ENCODE data around the gene PRKCH. TPM values are rescaled to one million over a fixed set of nuclear protein-coding genes. Genes with fewer than 3 reads are reported as not detected.

Gene PRKCH
- total RNA-seq, 2 donors from 2014 or later: 27.6 to 33.9 TPM

GRCh38 chr14:61557854-61558253 lies 236.5 kb downstream of the PRKCH start:
- Histone ChIP-seq H3K4me1 (replicated peaks) (peaks cover 4% of the 10 kb centered on the region), H3K36me3 (no peaks in the 10 kb centered on the region), H3K9me3 (no peaks in the 10 kb centered on the region), H3K4me3 (no peak overlapping the region), H3K27ac (no peak overlapping the region), H3K27me3 (replicated peaks; ENCODE audit: insufficient read depth) (no peaks in the 10 kb centered on the region)
- 98% methylated on average over 5 of the region's 5 CpGs for WGBS
- DNase-seq (ENCODE audit: low spot score): no peak
- intact Hi-C loops (cut with DNase I): no loop called here
- TF ChIP-seq POLR2AphosphoS5 (IDR thresholded peaks at IDR 0.05) (no peak), POLR2A (IDR thresholded peaks at IDR 0.05) (no peak), CTCF (IDR thresholded peaks at IDR 0.05) (no peak)

- Histone ChIP-seq H3K27ac (no peak overlapping the region), H3K4me1 (replicated peaks) (peaks cover 4% of the 10 kb centered on the region), H3K9me3 (no peaks in the 10 kb centered on the region), H3K4me3 (no peak overlapping the region), H3K36me3 (no peaks in the 10 kb centered on the region), H3K27me3 (replicated peaks; ENCODE audit: insufficient read depth) (no peaks in the 10 kb centered on the region)
- no peak for DNase-seq (ENCODE audit: low spot score)
- WGBS: 97% methylated on average over 5 of the region's 6 CpGs
- intact Hi-C loops (cut with DNase I): no loop called here
- TF ChIP-seq CTCF (IDR thresholded peaks at IDR 0.05) (no peak), POLR2A (IDR thresholded peaks at IDR 0.05) (no peak), POLR2AphosphoS5 (IDR thresholded peaks at IDR 0.05) (no peak)
Observed at GRCh38 chr14:61558271-61558670, 236.9 kb downstream of the PRKCH start.

- no peak for TF ChIP-seq POLR2A (IDR thresholded peaks at IDR 0.05)
- TF ChIP-seq CTCF (IDR thresholded peaks at IDR 0.05): no peak
- no peak for TF ChIP-seq POLR2AphosphoS5 (IDR thresholded peaks at IDR 0.05)
- H3K36me3 ChIP-seq: no peaks in the 10 kb centered on the region
- H3K27ac ChIP-seq: peak overlapping the region; percentile 61 to 63
- intact Hi-C loops (cut with DNase I): no loop called here
- no peak overlapping the region for H3K4me3 ChIP-seq
- peaks cover 4% of the 10 kb centered on the region for H3K4me1 ChIP-seq (replicated peaks)
- no peaks in the 10 kb centered on the region for H3K9me3 ChIP-seq
- WGBS: 76% methylated on average over 14 of the region's 14 CpGs
- H3K27me3 ChIP-seq (replicated peaks; ENCODE audit: insufficient read depth): no peaks in the 10 kb centered on the region
- no peak for DNase-seq (ENCODE audit: low spot score)
Observed at GRCh38 chr14:61559641-61560201, 238.3 kb downstream of the PRKCH start.

- Histone ChIP-seq H3K27ac (peak overlapping the region; percentile 61 to 63), H3K4me1 (replicated peaks) (peaks cover 4% of the 10 kb centered on the region), H3K36me3 (no peaks in the 10 kb centered on the region), H3K4me3 (no peak overlapping the region), H3K27me3 (replicated peaks; ENCODE audit: insufficient read depth) (no peaks in the 10 kb centered on the region), H3K9me3 (no peaks in the 10 kb centered on the region)
- intact Hi-C loops (cut with DNase I): no loop called here
- no peak for TF ChIP-seq POLR2A (IDR thresholded peaks at IDR 0.05)
- peak; percentile 19 for TF ChIP-seq POLR2AphosphoS5 (IDR thresholded peaks at IDR 0.05)
- WGBS: 30% methylated on average over 5 of the region's 5 CpGs
- no peak for DNase-seq (ENCODE audit: low spot score)
Observed at GRCh38 chr14:61560323-61560722, 238.9 kb downstream of the PRKCH start.

- DNase-seq (ENCODE audit: low spot score): no peak
- peak overlapping the region; percentile 61 to 63 for H3K27ac ChIP-seq
- peaks cover 4% of the 10 kb centered on the region for H3K4me1 ChIP-seq (replicated peaks)
- H3K27me3 ChIP-seq (replicated peaks; ENCODE audit: insufficient read depth): no peaks in the 10 kb centered on the region
- intact Hi-C loops (cut with DNase I): no loop called here
- H3K36me3 ChIP-seq: no peaks in the 10 kb centered on the region
- TF ChIP-seq POLR2AphosphoS5 (IDR thresholded peaks at IDR 0.05) (no peak), POLR2A (IDR thresholded peaks at IDR 0.05) (no peak), CTCF (IDR thresholded peaks at IDR 0.05) (no peak)
- WGBS: 56% methylated on average over 3 of the region's 3 CpGs
- no peak overlapping the region for H3K4me3 ChIP-seq
- no peaks in the 10 kb centered on the region for H3K9me3 ChIP-seq
Observed at GRCh38 chr14:61561104-61561503, 239.7 kb downstream of the PRKCH start.
